NCI-H345 (cell line): ENCODE data around the gene PRKN.

Experiments
- DNase-seq: peaks from one replicate; lab custom pipeline; 2025; lab: John Stamatoyannopoulos, UW

Gene PRKN

DNA sequence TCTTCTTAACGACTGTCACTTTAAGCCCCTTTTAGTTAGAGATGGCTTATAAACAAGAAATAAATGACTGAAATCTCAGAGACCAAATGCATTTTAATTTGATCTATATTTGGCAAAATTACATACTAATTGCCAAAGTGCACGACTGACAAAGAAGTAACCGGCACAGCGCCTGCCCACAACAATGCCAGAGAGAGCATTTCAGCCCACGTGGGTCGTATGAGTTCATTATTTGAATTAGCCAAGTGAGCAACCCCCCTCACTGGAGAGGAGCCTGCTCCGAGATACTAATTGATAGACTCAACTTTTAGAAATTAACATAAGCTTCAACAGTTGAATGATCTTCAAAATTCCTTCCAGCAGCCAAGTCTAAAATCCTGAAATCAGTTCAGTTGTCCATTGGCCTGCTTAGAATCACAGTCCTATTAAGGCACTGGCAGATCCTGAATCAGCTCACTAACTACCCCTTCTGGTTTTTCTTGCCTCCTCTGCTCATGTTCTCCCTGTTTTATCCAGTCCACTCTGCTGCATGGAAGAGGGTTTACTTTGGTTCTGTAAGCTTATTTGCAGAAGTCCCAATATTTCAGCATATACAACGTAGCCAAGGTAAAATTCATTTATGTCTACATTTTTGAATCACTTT, 934.6 kb downstream of the PRKN start:
- DNase-seq, result no peak

DNA sequence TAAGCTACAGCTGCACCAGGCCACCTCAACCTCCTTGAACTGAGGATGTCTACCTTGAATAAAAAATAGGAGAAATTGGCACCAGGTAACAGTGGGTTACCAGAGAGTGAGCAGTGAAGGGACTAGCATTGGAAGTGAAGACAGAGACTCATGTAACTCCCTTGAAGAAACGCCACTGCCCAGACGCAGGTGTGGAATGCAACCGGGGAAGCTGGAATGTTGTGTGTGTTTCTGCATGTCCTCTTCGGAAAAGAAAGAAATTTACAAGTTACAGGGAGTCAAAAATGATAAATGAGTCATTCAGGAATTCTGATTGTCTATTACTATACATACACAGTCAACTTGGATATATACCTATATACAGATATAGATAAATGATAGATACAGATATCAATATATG, 939.0 kb downstream of the PRKN start:
- DNase-seq, result no peak

DNA sequence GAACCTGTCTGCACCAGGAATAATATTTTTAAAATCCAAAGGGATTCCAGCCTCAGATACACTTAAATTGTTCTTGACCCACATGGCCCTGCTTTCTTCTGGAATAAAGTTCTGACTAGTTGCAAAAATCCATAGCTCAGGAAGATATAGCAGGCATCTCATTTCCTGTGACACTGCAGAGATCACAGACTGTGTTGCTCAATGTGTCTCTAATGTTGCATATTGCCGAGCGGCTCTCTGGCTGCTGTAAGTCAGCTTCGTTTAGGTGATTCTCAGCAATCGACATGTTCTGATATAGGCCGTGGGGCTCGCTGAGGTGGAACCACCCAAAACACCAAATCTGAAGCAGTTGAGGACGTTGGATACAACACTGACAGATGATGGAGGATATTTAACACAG, 955.4 kb downstream of the PRKN start:
- no peak for DNase-seq

DNA sequence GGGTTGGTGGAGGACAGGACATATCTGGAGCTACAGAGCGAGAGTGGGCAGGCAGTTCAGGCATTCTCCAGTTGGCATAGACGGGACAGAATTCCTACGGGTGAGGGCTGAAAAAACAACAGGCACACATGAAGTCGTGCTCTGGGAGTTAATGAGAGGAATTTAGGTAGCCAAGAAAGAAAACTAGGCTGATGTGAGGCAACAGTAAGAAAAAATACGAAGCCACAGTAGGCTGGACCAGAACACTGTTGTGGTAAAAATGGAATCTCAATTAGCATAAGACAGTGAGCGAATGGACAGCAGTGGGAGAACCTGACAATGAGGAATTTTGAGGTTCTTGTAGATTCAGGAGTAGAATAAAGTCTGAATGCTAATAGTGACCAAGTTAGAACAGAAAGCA, 965.6 kb downstream of the PRKN start:
- DNase-seq, result no peak

DNA sequence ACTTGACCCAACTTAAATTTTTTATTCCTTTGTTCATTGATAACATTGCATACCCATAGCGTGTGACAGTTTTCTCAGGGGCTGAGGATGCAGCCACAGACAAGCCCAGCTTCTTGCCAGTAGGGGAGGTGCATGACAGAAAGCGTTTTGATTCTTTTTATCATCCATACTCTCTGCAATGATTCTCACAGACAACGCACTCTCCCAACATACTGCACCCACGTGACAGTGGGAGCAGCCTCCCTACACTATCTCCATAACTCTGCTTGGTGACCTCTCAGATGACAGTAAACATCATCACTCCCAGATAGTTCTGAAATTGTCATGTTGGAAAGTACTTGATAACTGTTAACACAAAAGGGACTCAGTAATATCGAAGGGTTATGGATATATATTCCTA, 972.5 kb downstream of the PRKN start:
- no peak for DNase-seq

DNA sequence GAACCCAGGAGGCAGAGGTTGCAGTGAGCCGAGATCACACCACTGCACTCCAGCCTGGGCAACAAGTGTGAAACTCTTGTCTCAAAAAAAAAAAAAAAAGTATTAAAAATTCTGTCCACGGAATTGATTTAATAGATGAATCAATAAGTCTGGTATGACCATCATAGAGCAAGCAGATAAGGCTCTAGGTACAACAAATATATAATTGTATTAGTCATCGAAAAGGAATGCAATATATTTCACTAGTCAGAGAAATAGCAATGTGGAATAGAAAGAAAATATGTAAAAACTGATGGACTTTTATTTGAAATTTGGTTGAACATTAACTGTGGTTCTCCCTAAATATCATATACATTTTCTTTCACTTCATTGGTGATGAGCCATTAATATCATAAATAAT, 976.9 kb downstream of the PRKN start:
- DNase-seq, result no peak

DNA sequence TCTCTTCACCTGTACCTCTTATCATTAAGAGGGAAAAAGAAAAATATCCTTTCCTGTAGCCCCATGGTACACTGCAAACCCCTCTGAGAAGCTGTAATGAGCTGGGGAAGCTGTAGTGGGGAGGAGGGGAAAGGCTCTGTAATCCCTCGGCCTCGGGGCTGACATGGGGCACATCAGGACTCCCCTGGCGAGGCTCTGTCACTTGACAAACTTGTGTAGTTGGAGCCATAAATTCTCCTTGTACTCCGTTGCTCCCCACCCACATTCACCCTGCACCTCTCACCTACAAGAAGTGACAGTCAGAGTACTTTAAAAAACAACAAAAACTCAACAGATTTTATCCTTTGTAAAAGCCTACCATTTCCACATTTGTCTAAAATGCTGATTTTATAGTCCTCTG, 978.0 kb downstream of the PRKN start:
- no peak for DNase-seq

DNA sequence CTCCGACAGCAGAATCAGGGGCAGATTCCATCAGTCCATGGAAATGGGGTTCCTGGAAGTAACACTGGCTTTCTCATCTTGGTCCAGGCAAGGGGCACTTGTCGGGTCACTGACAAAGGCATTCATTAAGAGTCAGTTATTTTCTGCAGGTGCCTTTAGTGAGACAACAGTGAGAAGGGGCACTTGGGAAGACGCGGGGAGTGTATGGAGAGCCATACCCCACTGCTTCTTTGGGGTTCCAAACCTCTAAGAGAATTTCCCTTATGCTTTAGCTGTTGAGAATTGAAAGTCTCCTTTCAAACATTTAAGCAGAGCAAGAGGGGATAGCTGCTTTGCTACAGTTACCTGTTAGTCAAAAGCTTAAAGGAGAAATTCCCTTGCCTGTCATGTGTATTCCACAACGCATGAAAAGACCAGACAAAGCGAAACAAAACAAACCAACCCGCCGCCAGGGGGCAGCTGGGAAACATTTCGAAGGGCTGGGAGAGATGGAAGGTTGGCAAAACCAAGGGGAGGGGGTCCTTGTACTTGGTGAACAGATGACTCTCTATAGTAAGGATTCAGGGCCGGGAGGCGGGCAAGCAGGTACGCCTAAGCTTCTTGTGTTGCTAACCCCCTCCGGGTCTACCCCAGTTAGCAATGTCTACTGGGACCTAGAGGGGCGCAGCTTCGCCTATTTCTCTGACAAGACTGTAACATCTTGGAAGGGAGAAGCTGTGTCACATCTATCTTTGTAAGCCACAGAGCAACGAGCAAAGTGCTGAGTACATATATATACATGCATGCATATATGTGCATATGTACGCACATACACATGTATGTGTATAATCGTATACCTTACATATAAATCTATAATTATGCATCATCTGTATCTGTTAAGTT, 978.8 kb downstream of the PRKN start:
- DNase-seq, result peak; percentile 2

DNA sequence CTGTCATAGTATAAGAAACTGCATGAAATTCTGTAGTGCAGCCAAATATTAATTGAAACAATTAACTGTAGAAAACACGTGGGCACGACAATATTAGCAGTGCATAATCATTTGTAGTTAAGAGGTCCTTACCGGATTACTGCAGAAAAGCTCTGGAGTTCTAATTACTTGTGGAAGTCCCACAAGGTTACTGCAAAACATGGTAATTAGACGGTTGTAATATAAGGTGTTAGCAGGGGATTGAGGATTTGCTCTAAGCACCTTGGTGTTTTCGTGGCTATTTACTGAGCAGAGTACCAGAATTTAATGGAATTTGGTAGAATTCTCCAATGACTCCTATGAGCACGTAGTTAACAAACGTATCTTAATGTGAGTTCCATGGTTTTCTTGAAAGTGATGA, 980.1 kb downstream of the PRKN start:
- DNase-seq, result no peak

DNA sequence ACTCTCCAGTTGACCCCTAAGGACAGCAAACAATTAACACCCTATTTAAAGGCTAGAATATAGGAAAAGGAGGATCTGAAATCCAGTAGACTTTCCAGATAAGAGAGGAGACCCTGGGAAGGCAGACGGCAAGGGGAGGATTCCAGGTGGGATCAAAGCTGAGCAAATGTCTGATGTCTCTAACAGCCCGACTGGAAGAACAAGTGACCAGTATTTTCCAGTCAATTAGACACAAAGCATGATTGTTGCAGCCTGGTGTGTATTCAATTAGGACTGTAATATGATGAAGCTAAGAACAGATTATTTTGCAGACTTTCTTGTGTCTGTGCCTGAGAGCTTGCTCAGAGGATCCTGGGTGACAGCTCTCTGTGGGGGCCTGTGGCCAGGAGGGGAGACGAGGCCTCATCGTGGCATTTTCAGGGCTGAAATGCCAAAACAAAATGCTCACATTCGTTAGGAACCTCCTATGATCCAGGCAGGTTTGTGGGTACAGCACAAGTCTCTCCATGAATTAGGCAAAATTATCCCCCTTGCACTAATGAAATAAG, 981.9 kb downstream of the PRKN start:
- DNase-seq, result no peak

DNA sequence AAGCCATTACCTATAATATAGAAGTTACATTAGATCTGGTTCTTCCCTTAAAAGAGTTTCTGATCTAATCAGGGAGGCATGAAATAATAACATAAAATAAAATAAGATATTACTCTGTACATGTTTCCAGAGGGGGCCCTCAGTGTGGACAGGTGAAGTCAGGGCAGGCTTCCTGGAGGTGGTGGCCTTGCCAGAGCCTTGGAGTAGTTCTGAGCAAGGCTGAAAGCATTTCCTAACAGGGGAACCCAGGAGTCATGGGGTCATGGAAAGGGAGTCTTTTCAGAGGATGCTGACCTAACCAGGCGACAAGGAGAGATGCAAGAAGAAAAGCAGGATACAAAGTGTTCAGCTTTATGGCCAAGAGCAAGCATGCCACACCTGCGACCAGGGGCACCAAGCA, 982.4 kb downstream of the PRKN start:
- DNase-seq, result no peak

DNA sequence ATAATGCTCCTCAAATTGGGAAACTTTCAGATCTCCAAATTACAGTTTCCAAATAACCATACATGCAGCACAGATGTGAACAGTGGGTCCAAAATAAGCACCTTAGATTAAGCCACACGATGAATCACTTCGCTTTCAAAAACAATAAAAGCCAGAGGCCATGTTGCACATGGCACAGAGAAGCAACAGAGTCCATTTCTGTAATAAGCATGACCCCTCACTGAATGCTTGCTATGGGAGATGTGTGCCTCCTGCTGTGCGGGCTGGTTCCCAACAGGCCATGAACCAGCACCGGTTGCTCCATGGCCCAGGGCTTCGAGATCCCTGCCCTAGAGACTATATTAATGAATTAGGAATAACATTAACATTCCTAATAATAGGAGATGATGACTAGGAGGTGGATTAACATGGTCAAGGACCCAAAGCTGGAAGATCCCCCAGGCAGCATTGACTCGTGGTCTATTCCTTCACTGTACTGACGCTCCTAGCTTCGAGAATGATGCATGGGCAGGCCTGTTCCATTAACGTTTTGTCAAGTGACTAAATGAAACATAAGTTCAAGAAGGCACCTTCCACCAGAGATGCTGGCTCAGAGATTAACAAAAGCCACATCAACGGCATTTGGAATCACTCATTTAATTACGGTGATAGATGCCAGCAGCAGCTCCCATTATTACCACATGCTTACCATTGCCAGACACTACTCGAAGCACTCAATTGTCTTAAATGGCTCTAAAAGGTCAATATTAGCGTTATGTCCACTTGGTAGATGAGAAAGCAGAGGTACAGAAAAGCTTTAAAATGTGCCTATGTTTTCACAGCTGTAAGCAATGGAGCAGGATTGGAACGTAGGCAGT, 983.1 kb downstream of the PRKN start:
- no peak for DNase-seq

DNA sequence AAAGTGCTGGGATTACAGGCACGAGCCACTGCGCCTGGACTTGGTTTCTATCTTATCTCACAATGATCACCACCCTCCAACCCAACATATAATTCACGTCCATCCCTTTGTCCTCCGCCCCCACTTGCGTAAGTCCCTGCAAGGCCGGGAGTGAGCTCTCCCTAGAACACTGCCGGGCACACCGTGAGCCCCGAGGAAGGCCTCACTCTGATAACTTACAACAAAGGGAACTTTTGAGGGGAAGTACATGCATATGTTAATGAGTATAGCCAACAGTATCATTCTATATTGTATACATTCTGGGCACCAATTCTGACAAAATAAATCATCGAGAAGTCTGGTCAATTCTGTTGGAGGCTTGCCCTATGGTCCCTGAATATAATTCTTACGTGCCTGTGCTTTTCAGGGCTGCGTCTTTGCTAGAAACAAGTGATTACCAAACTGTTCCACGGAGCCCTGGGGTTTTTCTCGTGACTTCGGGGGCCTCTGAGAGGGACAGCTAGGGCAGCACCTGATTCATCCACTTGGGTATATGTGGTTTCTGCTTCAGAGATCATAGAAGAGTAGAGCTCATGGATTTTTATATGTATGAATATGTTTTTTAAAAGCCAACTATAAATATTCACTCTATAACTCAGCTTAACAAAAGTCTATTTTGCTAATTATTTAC, 983.9 kb downstream of the PRKN start:
- DNase-seq, result no peak

DNA sequence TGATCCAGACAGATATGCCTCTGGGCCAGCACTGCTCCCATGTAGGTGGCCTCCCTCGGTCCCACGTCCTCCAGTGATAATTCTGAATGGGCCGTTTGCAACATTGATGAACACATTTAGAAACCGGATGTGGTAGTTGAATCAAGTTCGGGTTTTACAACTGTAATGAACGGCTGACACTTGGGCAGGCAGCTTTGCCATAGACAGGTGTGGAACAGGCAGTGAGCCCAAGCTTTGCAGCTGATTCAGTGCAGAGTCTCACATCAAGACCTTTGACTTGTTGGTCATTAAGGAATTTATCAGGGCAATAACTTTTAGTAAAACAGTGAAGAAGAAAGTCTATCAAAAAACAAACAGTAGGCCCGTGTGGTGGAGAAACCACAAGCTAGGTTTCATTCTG, 987.1 kb downstream of the PRKN start:
- no peak for DNase-seq

DNA sequence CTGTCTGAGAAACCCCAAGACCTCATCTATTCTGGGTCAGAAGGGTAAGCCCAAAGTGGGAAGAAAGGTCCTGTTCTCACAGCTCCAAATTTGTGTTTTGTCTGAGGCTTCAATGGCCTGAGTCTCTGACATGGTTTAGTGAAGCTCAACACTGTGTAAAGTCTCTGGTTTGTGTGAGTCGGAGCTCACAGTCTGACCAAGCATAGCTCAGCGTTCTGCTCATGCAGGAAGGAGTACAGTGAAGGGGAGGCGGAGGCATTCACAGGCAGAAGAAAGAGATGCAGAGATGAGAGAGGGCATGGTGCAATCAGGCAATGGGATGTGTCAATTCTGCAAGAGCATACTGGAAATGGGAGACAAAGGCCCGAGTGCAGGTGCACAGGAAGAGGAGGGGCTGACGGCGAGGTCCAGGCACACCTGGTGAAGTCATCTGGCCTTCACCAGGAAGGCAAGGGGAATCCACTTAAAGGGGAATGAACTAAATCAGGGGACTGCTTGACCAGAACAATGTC, 990.7 kb downstream of the PRKN start:
- no peak for DNase-seq

DNA sequence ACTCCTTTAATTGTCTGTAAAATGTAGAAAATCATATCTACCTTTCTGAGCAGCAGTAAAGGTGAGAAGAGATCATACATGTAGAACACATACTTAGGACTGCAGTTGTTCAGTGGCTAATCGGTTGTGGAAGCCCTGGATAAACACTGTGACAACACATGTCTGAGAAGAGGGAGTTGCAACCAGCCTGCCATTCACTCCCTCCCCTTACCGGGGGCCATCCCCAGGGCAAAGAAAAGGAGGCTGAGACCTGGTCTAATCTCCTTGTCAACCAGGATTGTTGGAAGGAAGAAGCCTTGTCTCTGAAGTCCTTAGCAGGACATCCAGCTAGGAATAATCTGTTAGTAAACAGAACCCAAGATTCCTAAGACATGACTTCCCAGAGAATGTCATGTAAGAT, 991.2 kb downstream of the PRKN start:
- no peak for DNase-seq

DNA sequence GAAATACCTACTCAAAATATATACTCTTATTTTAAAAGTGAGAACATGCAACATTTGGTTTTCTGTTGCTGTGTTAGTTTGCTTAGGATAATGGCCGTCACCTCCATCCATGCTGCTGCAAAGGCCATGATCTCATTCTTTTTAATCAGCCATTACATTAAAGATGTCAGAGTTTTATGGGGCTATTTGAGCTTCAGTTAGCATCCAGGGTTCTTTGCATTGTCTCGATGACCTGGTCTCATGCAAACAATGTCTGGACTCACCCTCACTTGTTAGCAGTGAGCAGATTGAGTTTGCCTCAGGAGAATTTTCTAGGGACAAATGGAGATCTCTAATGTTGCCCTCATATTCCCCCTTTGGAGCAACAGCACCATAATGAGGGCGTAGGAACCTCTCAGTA, 995.0 kb downstream of the PRKN start:
- no peak for DNase-seq

DNA sequence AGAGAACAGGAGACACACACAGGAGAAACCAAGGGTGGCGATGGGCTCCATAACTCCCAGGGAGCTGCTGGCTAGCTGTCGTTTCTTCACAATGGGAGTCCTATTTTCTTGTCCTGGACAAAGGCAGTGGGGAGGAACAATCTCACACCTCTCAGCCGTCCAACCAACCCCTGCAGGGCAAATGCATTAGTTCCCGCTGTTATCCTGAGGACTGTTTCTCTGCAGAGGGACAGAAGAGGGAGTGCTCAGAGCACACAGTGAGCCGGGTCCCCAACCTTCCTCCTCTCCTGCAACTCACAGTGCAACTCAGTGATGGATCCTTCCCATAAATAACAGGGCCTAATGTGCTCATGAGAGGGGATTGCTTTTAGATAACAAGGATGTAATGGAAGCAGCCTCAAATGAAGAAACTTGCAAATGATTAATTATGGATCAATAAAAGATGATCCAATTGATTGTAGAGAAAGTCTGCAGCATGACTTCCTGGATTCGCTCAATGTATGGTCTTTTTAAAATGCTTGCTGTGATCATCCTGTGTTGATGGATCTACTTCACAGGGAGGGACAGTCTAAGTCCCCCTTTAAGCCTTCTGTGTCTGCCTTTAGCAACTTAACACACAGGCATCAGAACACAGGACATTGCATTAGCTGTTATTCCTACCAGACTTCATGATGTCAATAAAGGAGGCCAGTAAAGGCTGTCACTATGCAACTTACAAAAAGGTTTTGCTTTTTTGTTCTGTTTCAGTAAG, 1000.3 kb downstream of the PRKN start:
- no peak for DNase-seq

DNA sequence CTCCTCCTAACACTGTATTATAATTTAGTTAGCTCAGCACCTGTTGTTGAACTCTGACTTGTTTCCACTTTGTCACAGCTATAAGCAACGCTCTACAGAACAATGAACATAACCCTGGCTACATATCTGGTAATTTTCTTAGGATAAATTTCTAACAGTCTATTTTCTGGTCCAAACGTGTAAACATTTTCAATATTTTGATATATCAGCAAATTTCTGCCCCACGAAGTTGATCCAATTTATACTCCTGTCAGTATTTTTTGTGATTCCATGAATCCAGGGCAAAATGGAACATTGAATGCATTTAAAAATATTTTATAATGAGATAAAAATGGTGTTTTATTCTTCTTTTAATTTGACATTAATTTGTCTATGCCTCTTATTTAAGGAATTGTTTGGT, 1005.2 kb downstream of the PRKN start:
- DNase-seq, result no peak

DNA sequence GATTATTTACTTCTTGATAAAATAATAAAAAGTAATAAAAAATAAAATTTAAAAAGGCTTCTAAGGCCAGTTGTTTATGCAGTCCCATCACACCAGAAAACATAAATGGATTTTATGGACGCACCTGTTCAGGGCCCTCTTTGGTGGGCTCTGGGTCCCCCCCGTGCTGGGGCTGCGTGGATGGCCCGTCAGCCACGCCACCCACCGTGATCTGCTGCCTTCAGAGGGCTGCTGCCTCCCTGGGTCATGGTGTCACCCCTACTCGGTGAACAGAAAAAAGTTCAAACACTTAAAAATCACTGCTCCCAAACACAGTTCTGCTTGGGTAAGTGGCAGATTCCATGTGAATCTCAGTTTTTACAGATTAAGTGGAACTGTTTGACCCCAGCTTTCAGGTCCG, 1006.1 kb downstream of the PRKN start:
- DNase-seq, result no peak

DNA sequence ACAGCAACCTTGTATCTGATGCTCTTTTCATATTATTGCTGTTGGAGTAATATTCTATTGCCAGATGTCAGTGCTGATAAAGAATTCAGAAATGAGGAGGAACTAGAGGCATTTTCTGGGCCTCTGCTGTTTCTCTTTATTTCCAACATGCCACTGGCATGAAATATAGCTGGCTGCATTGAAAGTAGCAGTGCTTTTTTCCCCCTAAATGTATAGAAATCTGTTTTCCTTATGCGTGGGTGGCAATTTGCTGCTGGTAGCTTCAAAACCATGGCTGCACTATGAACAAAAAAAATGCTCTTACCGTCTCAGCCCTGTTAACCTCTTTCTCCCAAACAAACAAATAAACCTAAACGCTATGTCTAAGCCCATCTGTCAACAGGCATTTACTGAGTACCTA, 1011.4 kb downstream of the PRKN start:
- no peak for DNase-seq
